ENCODE results near the gene ARHGAP30. TPM values are rescaled to one million over a fixed set of nuclear protein-coding genes. Genes with fewer than 3 reads are reported as not detected.
"Not testable (repeated sequence)": the region's sequence is repeated elsewhere in the genome, so short reads cannot be mapped to it uniquely, and the experiment has no call there.

ARHGAP30 gene
- total and polyA plus RNA-seq, 2 of the 4 experiments (the other 2 are of a cell fraction), result 0.02 TPM; not detected in 1

GRCh38 chr1:161017756-161018630 lies 51.7 kb downstream of the ARHGAP30 start (continued):
- no peak for TF ChIP-seq SMC3 (IDR thresholded peaks at IDR 0.05; ENCODE audit: low read depth, low read length)

GRCh38 chr1:161017181-161017580 lies 52.5 kb downstream of the ARHGAP30 start:
- intact Hi-C loops (cut with micrococcal nuclease); H3K36me3 ChIP-seq (ENCODE audit: control insufficient read depth, insufficient read depth, low read length); H4K5ac ChIP-seq (ENCODE audit: low read depth, low read length); H3K27ac ChIP-seq (ENCODE audit: insufficient read depth, low read length); H3K56ac ChIP-seq (ENCODE audit: extremely low read depth, insufficient read depth, low read length); DNase-seq; H3K14ac ChIP-seq (replicated peaks; ENCODE audit: low read depth, low read length); H2BK120ac ChIP-seq (ENCODE audit: low read depth, low read length); dilution Hi-C loops (cut with HindIII; ENCODE audit: low sequenced_read_pairs, unreplicated experiment); H4K91ac ChIP-seq (ENCODE audit: insufficient read depth, low read depth, low read length); ATAC-seq (ENCODE audit: low read depth); POLR2A ChIA-PET (ENCODE audit: unreplicated experiment); H2AFZ ChIP-seq (replicated peaks; ENCODE audit: low read length, poor library complexity); H2AK5ac ChIP-seq (ENCODE audit: low read depth, low read length); H3K4me3 ChIP-seq (ENCODE audit: insufficient read depth, low read depth, low read length); H2BK15ac ChIP-seq (ENCODE audit: low read depth, low read length); H2BK20ac ChIP-seq (ENCODE audit: low read depth, low read length); H3K23ac ChIP-seq (ENCODE audit: low read depth, low read length); in situ Hi-C loops (cut with MboI; ENCODE audit: low sequenced_read_pairs); H3K9ac ChIP-seq (ENCODE audit: low read depth, low read length); H2AK9ac ChIP-seq (replicated peaks; ENCODE audit: low read depth, low read length, poor library complexity); BruUV-seq (replicated peaks); H3K4ac ChIP-seq (ENCODE audit: low read depth, low read length); H3K4me1 ChIP-seq (ENCODE audit: control insufficient read depth, insufficient read depth, low read length); H3K4me2 ChIP-seq (ENCODE audit: low read depth, low read length); H2BK5ac ChIP-seq (ENCODE audit: low read depth, low read length, poor library complexity, severe bottlenecking); H3K18ac ChIP-seq (ENCODE audit: low read depth, low read length); H4K20me1 ChIP-seq (ENCODE audit: insufficient read depth, low read length); H4K8ac ChIP-seq (ENCODE audit: low read depth in 2 of 2, low read length in 2 of 2); H3K79me1 ChIP-seq (ENCODE audit: low read depth in 1 of 2, low read length in 2 of 2); CTCF ChIA-PET; H3K9me3 ChIP-seq (ENCODE audit: control insufficient read depth, insufficient read depth, low read length): not testable (repeated sequence)
- H3K27me3 ChIP-seq (ENCODE audit: control insufficient read depth, insufficient read depth, low read length), result peaks cover 28% of the 10 kb centered on the region
- no CpG with 5 or more reads among the region's 7 CpGs for WGBS, 2 experiments (ENCODE audit: extremely low coverage in 2 of 2, insufficient read length in 1 of 2)
- peaks cover 10% of the 10 kb centered on the region for H3K9me1 ChIP-seq (ENCODE audit: insufficient read depth, low read length)

GRCh38 chr1:161016683-161017082 lies 53.0 kb downstream of the ARHGAP30 start:
- H3K4me2 ChIP-seq (ENCODE audit: low read depth, low read length); H4K20me1 ChIP-seq (ENCODE audit: insufficient read depth, low read length); H2BK15ac ChIP-seq (ENCODE audit: low read depth, low read length); dilution Hi-C loops (cut with HindIII; ENCODE audit: low sequenced_read_pairs, unreplicated experiment); intact Hi-C loops (cut with micrococcal nuclease); H3K9me3 ChIP-seq (ENCODE audit: control insufficient read depth, insufficient read depth, low read length); H3K27ac ChIP-seq (ENCODE audit: insufficient read depth, low read length); H3K56ac ChIP-seq (ENCODE audit: extremely low read depth, insufficient read depth, low read length); H2BK5ac ChIP-seq (ENCODE audit: low read depth, low read length, poor library complexity, severe bottlenecking); H4K5ac ChIP-seq (ENCODE audit: low read depth, low read length); H3K18ac ChIP-seq (ENCODE audit: low read depth, low read length); ATAC-seq (ENCODE audit: low read depth); H3K4me3 ChIP-seq (ENCODE audit: insufficient read depth, low read depth, low read length); POLR2A ChIA-PET (ENCODE audit: unreplicated experiment); DNase-seq; BruUV-seq (replicated peaks); H3K79me1 ChIP-seq (ENCODE audit: low read depth in 1 of 2, low read length in 2 of 2); H2AK5ac ChIP-seq (ENCODE audit: low read depth, low read length); H4K91ac ChIP-seq (ENCODE audit: insufficient read depth, low read depth, low read length); H3K14ac ChIP-seq (replicated peaks; ENCODE audit: low read depth, low read length); H3K4ac ChIP-seq (ENCODE audit: low read depth, low read length); H3K36me3 ChIP-seq (ENCODE audit: control insufficient read depth, insufficient read depth, low read length); in situ Hi-C loops (cut with MboI; ENCODE audit: low sequenced_read_pairs); H4K8ac ChIP-seq (ENCODE audit: low read depth in 2 of 2, low read length in 2 of 2); H2AK9ac ChIP-seq (replicated peaks; ENCODE audit: low read depth, low read length, poor library complexity); CTCF ChIA-PET; H3K9ac ChIP-seq (ENCODE audit: low read depth, low read length); H3K4me1 ChIP-seq (ENCODE audit: control insufficient read depth, insufficient read depth, low read length); H3K23ac ChIP-seq (ENCODE audit: low read depth, low read length); H2BK20ac ChIP-seq (ENCODE audit: low read depth, low read length); H2BK120ac ChIP-seq (ENCODE audit: low read depth, low read length): not testable (repeated sequence)
- Histone ChIP-seq H2AFZ (replicated peaks; ENCODE audit: low read length, poor library complexity) (peak overlapping the region; percentile 32), H3K27me3 (ENCODE audit: control insufficient read depth, insufficient read depth, low read length) (peaks cover 28% of the 10 kb centered on the region), H3K9me1 (ENCODE audit: insufficient read depth, low read length) (peaks cover 10% of the 10 kb centered on the region)
- no CpG with 5 or more reads among the region's 1 CpG for WGBS, 2 experiments (ENCODE audit: extremely low coverage in 2 of 2, insufficient read length in 1 of 2)

Measured in IMR-90 (cell line).